NOMO-1 treated with dmso at 0.1 percent for 144 hours (cell line): ENCODE measurements around the gene SPIC.
"Not testable (repeated sequence)": the region's sequence is repeated elsewhere in the genome, so short reads cannot be mapped to it uniquely, and the experiment has no call there.

Experiments used
- DNase-seq: peaks from one replicate; lab custom pipeline; 2025; ENCODE audit not compliant: unreplicated experiment; lab: John Stamatoyannopoulos, UW

Gene SPIC

DNA sequence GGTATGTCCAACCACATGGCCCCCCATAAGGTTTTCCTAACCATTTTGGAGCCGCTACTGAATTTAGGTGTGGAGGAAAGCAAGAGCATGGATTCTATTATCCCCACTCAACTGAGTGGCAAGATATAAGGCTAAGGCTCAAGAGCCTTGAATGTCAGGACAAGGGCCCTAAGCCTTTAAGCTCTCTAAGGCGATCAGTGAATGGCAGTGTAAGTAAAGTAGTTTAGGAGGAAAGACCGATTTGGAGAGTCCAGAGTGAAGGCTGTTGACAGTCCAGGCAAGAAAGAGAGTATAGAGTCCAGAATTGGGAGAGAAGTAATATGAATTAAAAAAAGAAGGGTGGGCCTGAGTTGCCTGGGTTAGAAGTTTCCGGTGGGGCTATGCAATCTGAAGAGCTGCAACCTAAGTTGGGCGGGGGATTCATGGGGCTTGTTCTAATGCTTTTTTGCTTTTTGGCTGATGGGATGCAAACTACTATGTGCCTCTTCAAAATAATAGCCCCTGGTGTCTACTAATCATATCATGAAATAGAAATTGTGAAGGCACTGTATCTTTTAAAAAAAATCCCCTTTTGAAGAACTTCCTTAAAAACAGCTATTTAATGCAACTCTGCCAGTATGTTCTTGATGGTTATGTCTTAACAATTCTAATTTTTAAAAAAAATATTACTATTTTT, at the start of gene SPIC:
TSS of gene SPIC (plus strand) at position 626 of the 676 bp plus-strand sequence. CDS start 1,569 bp downstream, outside the sequence.
- no peak for DNase-seq

DNA sequence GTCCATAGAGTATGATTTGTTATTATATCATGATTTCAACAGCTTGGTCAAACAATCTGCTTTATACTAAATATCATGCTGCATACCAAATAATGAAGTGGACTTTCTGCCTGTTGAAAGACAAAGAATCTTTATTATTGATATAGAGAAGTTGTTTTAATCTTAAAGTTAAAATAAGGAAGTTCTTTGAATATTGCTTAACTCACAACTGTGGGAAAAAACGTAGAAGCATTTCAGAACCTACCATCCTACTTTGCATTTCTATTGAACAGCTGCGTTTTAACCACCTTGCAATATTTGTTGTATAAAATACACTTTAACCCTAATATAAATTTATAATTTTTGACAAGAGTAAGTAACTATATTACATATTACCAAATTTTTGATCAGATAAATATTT, 44.7 kb upstream of the SPIC start:
- DNase-seq: no peak

DNA sequence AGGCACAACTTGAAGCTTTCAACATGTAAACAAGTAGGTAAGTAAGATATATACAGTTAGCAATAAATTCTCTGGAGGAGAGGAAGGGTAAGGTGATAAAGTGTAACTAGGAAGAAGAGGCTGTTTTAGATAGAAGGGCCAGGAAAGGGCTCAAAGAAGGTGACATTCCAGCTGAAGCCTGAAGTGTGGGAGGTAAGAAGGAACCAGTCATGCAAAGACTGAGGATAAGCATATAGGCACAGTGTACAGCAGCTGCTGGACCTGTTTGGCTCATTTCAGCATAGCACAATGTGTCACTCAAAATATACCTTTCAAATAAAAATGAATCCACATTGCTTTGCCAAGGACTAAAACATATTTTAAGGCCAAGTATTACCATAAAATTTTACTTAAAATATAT, 39.0 kb upstream of the SPIC start:
- DNase-seq: no peak

DNA sequence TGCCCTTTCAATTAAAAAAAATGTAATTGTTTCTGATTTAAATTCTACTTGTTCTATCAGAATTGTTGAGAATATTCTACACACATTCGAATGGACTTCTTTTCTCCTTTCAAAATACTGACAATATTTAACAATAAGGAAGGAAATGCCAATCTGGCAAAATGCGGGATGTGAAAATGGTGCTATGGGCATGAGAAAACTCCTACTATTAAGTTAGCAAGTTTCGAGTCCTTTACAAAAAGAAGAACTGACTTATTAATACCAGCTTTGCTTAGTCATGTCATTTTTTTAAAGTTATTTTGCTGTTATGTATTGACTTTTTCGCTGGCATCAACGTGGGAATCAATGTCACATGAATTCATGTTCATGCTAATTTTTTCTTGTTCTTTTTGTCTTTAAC, 35.9 kb upstream of the SPIC start:
- no peak for DNase-seq

DNA sequence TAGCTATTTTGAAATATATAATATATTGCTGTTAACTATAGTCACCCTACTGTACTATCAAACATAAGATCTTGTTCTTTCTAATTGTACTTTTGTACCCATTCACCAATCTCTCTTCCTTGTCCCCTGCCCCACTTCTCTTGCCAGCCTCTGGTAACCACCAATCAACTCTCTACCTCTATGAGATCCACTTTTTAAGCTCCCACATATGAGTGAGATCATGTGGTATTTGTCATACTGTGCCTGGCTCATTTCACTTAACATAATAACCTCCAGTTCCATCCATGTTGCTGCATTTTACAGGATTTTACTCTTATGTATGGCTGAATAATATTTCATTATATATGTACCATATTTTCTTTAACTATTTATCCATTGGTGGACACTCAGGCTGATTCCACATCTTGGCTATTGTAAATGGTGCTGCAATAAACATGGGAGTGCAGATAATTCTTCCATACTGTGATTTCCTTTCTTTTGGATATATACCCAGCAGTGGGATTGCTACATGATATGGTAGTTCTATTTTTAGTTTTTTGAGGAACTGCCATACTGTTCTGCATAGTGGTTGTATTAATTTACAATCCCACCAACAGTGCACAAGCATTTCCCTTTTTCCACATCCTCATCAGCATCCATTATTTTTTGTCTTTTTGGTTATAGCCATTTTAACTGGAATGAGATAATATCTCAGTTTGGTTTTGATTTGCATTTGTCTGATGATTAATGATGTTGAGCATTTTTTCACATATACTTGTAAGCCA, 33.5 kb upstream of the SPIC start:
- DNase-seq: no peak

DNA sequence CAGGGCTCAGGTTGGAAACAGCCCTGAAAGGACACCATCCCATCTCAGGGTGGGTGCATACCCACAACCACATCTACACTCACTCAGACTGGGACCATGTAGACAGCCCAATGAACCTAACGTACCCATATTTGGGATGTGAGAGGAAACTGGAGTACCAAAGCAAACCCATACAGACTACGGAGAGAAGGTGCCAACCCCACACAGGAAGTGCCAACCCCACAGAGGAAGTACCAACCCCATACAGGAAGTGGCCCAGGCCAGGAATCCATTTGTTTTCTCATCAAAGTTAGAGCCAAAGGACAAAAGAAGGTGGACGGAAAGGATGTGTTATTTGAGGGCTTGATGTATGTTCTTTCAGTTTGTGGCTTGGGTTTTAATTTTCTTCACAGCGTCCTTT, 19.5 kb upstream of the SPIC start:
- DNase-seq: no peak

DNA sequence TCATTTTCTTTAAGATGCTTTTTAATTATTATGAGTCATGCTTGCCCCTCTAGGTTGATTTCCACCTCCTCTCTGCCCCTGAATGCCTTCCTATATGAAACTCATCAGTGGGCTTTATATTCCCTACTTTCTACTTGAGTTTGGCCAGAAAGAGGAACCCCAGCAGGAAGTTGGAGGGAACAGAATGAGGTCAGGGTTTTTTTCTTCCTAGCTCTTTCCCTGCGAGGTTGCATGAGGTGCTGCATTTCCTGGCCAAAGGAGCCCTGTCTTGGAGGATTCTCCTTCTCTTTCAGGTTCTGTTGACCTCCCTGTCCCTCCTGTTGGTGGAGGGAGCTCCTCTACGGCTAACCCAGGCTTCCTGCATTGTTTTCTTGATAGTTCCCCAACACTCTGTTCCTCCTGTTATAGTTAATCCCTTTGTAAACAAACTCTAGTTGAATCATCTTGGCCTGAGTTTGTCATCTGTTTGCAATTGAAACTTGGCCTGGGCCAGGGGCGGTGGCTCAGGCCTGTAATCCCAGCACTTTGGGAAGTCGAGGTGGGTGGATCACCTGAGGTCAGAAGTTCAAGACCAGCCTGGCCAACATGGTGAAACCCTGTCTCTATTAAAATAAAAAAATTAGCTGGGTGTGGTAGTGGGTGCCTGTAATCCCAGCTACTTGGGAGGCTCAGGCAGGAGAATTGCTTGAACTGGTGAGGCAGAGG, 15.3 kb upstream of the SPIC start:
- DNase-seq: no peak

DNA sequence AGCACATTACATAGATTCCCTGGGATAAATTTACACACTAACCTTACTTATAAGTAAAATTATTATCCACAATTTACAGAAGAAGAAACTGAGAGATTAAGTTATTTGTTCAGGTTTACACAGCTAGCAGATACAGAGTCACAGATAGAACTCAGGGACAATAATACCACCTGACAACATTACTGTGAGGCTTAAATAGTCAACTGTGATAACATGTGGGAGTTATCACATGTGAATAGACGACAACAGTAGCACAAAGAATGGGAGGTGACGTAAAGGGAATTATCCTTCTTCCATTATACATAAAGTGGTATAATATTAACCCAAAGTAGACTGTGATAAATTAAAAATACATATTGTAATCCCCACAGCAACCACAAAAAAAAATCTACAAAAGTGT, 6.2 kb upstream of the SPIC start:
- no peak for DNase-seq

DNA sequence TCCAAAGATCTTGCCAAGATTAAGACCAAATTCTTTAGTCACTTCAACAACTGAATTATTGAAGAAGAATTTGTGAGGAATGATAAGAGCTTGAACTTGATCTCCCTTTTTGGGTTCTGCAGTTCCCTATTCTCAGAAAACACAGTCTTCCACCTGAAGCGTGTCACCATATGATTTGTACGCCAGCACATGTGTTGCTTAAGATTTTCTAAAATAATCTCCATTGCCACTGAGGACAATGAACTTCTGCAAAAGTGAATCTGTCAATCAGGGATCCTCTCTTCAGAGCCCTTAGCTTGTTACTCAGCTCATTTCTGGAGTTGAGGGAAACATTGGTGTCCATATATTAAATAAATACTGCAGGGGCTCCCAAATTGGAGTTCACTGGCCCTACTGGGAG, 4.2 kb upstream of the SPIC start:
- peak; percentile 12 for DNase-seq

DNA sequence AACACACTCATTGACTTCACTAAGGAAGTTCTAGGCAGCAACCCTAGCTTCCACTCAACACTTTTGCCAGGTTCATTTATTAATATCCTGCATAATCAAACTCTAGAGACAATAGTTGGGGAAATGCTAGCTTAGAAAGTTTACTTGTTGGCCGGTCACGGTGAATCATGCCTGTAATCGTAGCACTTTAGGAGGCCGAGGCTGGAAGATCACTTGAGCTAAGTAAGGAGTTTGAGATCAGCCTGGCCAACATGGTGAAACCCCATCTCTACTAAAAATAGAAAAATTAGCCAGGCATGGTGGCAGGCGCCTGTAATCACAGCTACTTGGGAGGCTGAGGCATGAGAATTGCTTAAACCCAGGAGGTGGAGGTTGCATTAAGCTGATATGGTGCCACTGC, 3.3 kb upstream of the SPIC start:
- not testable (repeated sequence) for DNase-seq

DNA sequence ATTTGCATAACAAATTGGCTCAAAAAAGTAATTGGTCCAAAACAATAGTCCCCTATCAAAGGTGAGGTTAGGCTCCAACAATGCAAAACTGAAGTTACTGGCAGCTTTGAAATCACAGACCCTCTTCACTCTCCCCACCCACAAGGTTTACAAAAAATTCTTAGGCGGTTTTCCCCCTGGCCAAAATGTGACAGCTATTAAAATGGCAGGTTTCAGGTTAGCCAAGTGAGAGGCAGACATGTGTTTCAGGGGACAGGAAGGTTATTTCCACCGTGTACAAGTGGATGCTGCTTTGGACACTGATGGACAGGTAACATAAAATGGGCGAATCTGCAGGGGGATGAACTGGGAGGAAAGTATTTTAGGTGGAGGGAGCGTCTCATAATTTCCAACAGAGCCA, 888 bp upstream of the SPIC start:
- no peak for DNase-seq

DNA sequence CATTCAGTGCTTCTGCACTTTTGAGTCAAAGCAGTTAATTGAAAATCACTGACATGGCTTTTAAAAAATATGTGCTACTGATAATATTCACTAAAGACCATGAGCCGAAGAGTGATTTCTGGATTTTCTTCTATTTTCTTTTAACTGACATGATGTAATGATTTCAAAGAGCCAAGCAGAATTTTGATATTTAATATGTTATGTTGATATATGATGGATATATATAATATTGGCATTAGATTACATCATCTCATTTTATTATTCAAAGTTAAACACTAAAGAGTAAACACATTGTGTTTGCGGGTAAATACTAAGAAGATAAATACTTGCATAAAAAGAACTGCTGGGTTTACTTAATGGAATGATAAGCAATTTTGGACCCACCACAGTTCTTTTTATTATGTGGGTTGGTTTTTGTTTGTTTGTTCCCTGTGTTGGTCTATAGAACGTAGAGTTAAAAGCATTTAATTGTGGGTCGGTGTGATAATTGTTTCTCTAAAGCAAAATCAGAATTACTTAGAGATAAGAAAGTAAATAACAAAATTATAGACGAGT, 692 bp downstream of the SPIC start:
- no peak for DNase-seq

DNA sequence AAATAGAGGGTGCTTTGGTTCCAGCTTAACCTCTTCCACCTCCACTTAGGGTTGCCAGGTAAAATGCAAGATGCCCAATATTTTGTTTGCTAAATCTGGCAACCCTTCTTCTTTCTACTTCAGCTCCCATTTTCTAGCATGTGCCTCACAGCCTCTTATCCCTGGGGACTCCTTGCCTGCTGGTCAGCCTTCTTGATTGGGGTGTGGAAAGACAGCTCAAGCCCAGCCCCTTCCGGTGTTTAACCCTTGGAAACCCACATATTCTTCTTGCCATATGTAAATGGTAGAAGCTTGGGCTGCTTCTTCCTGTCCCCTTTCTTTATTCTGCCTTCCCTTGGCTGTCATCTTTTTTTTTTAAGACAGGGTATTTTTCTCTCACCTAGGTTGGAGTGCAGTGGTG, 5.7 kb downstream of the SPIC start:
- no peak for DNase-seq

DNA sequence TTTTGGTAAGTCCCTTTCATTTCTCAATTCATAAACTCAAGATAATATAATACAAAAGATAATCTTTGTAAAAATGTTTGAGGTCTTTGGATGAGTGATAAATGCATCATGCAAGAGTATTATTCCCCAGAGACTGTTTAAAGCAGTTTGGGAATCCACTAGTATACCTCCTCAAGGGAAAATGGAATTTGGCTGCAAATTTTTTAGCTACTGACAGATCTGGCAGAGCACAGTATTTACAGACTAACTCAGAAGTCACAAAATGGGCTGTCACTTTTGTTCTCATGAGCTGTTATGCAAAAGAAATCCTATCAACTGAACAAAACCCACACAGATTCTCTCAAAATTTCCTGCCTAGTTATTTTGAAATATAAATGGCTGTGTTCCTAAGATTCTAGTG, 9.9 kb downstream of the SPIC start:
- DNase-seq: no peak

DNA sequence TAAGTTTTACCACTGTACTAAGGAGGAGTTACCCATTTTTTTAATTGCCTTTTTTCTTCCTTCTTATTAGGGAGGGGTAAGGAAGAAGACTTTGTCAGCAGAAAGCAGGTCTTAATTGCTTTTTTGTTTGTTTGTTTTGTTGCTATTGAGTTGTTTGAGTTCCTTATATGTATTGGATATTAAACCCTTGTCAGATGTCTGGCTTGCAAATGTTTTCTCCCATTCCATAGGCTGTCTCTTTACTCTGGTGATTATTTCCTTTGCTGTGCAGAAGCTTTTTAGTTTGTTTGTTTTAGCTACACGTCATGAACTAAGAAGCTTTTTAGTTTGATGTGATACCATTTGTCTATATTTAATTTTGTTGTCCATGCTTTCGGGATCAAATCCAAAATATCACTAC, 13.3 kb downstream of the SPIC start:
- DNase-seq: no peak

DNA sequence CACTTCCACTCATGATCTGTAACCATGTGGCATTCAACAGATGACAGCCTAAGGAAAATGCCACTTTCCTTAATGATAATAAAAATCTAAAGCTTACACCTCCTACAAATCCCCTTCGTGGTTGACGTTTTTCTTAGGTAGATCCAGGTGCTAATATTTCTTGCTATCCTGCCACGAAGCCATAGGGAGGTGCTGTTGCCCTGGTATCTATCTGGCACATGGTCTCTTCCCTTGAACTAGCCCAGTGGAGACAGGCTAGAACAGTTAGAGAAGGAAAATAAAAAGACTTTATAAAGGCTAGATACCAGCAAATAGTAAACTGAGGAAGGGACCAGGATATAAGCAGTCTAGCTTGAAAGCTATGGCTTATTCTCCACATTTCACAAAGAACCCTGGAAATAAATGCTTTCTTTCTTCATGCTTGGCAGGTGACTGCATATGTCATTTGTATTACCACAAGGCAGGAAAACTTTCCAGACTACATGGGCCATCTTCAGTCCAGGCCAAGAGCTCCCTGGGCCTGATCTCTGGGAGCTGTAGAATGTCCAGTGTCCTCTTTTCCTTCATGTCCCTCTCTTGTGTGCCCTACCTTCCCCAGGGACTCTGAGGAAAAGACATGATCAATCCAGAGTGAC, 15.3 kb downstream of the SPIC start:
- no peak for DNase-seq

DNA sequence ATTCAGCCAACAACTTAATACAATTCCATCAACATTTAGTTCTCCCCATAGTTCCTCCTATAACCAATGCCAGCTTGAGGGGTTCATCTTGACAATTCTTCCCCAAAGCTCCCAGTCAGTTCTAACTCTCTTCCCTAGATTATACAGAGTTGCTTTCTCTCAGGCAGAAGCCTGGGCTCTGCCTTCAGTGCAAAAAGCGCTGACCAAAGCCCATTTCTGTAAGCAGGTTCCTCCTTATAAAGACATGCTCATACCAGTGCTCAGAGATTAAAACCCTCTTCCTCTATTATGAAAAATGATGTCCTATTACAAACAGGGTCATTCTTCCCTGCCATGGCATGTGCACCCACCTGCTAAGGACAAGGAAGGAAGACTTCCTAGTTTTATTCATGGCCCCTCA, 16.2 kb downstream of the SPIC start:
- no peak for DNase-seq

DNA sequence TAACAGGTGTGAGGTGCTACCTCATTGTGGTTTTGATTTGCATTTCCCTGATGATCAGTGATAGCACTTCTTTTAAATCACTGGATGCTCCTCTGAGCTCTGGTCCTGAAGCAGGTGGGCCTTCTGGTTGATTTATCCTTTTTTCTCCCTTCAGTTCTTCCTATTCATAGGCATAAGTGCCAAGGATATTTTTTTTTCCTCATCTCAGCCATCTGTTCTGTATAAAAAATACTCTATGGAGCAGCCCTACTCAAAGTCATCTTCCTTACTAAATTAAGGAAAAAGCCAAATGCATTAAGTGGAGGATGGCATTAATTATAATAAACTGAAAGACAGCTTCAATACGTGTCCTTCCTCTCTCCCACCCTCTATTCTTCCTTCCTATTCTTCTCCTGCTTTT, 18.4 kb downstream of the SPIC start:
- DNase-seq: no peak

DNA sequence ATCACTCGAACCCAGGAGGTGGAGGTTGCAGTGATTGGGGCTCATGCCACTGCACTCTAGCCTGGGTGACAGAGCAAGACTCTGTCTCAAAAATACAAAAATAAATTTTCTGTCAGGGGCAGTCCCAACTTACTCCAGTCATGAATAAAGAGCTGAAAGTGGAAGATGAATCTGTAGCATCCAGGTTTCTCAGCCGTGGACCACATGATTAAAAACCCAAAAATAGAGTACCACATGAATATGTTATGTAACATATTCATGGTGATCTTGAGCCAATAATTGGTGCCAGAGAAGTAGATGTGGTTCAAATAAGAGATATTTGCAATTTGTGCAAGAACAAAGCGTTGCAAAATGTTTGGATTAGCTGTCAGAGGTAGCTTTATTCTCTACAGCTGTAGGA, 23.1 kb downstream of the SPIC start:
- no peak for DNase-seq

DNA sequence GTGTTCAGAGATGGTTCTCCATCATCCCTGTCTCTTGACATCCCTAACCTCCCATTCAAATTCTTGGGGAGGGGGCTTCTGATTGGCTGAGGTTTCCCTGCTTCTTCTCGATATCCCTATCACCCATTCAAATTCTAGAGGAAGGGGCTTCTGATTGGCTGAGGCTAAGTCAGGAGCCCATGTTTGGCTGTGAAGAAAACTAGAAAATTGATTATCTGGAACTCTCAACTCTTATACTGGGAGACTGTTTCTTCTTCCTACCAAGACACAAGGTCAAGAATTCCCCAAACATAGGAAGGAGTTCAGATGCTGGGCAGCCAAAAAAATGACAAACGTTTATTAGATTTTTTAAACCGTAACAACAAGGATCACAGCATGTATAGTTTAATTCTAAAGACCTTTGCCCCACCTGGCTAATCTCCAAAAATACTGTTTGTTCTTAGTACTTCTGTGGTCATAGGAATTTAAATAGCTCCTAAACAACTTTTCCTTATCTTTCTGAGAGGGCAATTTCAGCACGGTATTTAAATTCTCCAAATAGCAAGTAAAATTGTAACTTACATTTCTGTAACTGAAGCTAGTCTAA, 26.4 kb downstream of the SPIC start:
- DNase-seq: no peak

DNA sequence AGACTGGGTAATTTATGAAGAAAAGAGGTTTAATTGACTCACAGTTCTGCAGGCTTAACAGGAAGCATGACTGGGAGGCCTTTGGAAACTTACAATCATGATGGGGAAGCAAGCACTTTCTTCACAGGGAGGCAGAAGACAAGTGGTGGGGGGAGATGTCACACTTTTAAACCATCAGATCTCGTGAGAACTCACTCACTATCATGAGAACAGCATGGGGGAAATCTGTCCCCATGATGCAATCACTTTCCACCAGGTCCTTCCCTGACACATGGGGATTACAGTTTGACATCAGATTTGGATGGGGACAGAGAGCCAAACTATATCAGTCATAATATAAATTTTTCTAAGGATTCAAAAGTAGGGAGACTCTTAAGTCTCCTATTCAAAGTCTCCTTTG, 46.0 kb downstream of the SPIC start:
- no peak for DNase-seq
